GM19468 (cell line): ENCODE data around the gene PANX1.

Experiments used
- ATAC-seq: cut with Tn5 transposase; IDR thresholded peaks from one replicate; pipeline ENCODE4 v1.9.1; 2021; ENCODE audit warnings: mild to moderate bottlenecking, moderate library complexity, moderate number of reproducible peaks; ENCODE audit not compliant: unreplicated experiment; ENCODE audit errors: extremely low read depth

PANX1 gene

DNA sequence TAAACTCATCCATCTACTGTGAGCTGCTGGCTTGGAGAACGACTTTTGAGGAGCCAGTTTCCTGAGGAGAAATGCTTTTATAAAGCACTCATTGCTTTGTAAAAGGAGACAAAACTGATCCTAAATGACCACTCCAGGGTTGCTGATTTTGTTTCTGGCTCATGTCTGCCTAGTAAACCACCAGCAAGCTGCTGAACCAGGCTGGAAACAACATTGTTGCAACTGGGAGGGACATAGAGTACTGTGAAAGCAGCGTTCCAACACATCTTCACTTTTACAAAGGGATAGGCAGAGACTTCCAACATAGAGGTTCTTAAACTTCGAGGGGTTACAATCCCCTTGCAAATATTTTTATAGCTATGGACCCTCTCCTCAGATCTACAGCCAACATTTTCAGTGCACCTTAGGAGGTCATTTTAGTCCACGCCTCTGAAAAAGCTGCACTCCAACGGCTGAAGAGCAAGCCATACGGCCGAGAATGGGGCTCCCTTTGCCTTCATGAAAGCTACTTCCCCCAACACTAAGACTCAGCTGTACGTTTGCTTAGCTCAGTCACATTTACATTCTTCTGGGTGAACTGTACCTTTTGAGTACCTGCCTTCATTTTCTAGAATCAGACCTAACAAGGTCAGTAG, 54.7 kb downstream of the PANX1 start:
- no peak for ATAC-seq

DNA sequence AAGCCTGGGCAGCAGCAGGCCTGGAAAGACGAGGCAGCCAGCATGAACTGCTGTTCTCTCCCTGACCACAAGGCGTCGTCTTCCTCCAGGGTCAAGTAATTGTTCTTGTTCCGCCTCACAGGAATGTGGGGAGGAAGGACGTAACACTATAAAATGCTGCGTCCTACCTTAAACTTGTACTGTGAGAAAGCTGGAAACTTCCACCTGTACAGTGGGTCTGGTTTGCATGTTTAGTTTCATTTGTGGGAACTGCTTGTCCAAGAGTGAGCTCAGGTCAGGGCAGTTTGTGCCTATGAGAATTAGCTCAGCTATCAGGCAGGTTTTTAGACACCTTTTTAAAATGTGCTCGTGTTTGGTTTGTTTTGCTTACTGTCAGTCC, 55.2 kb downstream of the PANX1 start:
- peak; percentile 17 for ATAC-seq

DNA sequence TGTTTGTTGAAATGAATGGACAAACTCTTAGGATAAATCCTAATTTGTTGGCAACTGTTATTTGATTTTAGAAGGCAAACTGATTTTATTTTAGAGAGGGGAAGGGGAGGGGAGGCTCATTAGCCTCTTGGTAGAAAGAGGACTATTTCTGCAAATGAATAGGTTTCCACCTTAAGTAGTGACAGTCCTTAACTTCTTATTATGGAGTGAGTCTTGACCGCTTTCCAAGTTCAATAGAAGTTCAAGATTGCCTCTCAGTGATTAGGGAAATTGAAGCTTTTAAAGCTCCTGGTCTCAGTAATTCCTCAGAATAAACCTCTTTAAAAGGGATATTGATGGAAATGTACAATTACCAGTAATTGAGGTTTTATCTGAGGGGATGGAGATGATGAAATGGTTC, 55.7 kb downstream of the PANX1 start:
- no peak for ATAC-seq

- no peak for ATAC-seq
These were observed 56.2 kb downstream of the PANX1 start for GRCh38 chr11:94184846-94185245.

DNA sequence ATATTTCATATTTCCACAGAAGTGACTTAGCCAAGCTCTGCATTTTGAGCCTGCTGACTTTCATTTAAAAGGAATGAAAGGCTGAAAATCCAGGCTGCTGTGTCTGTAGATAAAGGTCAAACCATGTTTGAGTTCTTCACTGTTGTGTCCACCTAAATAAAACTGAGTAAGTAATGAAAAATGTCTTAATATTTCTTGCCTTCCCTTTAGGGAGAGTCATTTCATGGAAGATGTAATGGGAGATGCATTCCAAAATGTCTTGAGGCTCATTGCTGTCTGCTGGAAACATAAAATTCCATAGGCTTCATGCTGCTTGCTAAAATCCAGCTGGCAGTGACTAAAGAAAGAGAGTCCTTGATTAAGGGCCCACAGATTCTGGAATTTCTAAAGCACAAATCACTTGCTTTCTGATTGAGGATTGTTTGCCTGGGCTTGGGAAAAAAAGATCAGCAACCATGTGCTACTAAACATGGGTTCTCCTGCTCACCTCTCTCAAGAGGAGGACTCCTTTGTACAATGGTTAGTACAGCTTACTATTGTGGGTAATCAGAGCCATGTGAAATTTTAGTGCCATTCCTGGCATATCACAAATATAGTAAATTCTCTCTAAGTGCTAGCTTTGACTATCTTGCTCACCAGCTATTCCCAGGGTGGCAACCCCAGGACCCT, 56.9 kb downstream of the PANX1 start:
- no peak for ATAC-seq

DNA sequence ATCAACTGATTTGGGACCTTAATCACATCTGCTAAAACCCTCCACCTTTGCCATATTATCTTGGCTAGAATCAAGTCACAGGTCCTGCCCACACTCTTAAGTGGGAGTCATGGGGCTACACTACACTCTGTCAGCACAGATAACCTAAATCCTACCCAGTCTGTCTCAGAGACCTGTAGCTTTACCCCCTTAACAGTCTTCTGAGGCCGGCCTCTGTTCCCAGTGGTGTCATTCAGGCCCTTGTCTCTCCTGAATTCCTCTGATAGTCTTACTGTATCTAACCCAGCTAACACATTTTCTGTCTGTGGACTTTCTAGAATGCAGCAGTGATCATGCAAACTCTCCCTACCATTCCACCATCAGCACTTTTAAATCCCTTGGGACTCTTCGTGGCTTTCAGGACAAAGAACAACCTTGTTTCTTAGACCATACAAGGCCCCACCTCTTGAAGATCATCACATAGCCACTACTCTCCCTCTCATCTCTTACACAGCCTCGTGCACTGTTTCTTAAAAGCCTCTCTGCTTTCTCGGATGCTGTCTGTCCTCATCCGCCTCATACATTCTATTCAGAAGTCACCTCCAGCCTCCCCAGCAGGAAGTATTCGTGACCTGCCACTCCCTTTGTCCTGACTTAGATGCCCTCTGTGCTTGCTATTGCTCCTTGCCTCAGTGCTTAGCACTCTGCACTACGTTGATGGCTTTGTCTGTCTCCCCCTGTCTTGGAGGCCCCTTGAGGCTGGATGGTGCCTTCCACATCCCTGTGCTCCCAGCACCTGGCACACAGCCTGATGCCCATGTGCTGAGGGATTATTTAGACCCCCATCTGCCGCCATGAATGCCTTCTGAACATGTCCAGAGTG, 57.9 kb downstream of the PANX1 start:
- no peak for ATAC-seq

- ATAC-seq = no peak
These were observed 64.6 kb downstream of the PANX1 start for GRCh38 chr11:94193288-94193687.

GRCh38 chr11:94194712-94195111, 66.1 kb downstream of the PANX1 start:
- no peak for ATAC-seq

DNA sequence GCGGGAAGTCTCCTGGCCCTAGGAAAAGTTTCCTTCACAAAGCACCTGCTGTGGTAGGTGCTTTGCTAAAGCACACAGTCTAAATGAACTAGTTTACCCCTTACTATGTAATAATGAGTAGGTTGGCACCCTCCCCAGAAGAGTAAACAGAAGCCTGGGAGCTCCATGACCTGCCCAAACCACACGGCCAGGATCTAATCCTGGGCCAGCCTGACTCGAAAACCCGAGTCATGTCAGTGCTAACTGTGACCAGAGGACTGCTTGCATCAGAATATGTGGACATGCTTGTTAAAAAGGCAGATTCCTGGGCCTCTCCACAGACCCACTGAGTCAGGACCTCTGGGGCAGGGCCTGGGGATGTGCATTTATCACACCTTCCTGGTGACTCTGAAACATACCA, 67.7 kb downstream of the PANX1 start:
- no peak for ATAC-seq

DNA sequence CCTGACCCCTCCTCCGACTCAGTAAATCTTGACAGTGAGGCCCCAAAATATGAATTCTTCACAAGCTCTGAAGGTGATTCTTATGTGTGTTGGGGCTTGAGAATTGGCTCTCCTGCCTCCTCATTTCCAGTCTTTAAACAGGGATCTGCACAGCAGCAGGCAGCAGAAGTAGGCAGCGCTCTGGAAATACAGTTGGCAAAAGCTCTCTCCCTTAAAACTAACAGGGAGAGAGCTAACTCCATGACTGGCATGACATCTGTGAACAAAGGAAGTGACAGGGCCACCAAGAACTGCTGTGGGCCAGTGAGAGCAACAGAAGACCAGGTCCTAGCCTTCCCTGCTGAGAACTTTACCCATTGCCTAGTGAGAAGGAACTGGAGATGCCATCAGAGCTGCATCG, 70.1 kb downstream of the PANX1 start:
- ATAC-seq = no peak

DNA sequence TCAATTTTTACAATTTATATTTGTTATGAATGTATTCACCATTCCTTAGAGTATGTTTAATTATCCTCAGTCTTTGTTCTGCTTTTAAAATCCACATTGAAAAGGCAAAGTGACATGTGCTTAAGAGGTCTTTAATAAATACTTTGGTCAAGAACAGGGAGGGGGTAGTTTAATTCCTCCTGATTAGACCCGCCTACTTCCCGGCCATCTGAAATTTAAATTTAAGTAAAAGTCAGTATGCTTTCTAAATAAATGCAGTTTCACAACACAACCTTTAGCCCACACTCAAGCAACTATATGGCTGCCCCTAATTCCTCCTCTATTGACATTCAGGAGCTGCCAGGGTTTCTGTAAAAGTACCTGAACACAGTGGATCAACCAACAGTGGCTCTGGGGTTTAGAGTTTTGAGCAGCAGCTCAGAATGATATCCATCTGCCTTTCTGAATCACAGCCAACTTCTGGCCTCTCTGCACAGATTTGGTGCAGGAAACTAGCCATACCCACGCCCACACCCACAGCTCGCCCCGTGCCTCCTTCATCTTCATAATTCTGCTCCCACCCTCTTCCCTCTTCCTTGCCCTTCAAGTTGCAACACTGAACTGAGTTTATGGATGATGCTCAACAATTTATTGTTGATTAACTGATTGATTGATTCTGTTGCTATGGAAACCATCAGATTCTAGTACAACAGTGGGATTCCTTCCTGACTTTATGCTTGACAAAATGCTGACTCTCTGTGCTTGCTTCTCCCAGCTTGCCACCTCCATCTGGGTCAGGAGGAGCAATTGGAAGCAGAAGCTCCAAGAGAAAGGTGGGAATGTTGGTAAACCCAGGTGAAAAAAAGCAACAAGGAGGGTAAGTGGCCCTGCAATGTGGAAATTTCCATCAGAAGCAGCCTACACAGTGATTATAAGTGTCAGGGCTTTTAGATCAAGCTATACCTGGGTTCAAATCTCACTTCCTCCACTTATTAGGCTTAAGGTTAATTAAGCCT, 70.8 kb downstream of the PANX1 start:
- ATAC-seq = no peak

- no peak for ATAC-seq
These were observed 72.4 kb downstream of the PANX1 start for GRCh38 chr11:94201004-94201465.

DNA sequence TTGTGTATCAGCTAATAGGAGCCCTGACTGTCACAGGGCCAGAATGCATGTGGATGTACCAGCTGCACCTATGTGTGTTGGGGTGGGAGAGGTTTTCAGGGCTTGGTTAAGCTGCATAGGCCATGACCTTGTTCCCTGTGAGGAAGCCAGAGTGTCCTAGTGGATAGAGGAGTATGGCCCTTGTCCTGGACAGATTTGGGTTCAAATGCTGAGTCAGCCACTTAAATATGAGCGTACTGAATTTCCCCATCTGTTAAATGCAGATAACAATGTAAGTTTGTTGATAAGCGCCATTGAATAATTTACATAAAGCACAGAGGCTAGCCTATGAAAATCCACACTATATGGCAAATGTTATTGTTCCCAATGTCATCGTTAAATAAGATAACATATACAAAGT, 74.4 kb downstream of the PANX1 start:
- no peak for ATAC-seq

DNA sequence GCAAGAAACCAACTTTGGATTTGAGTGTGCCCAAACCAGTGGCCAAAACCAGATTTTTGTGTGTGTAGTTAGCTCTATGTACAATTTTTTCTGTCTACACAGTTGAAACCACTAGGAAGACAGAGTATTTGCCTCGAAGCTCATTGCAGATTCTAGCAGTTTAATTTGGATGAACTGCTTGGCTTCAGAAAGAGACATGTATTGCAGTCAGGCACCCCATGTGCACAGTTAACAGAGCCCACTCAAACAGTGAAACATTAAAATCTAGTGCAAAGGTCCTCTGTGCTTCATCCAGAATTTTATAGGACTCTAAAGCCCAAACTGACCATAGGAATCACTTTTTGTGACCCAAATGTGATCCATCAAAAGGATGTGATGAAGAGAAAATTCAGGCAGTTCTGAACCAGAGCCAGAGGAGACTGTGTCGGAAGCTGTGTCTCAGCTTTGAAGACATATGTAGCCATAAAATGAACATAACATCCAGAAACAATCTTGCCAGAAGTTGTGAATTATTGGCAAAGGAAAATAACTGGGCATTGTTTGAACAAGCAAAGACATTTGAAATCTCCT, 82.7 kb downstream of the PANX1 start:
- no peak for ATAC-seq

DNA sequence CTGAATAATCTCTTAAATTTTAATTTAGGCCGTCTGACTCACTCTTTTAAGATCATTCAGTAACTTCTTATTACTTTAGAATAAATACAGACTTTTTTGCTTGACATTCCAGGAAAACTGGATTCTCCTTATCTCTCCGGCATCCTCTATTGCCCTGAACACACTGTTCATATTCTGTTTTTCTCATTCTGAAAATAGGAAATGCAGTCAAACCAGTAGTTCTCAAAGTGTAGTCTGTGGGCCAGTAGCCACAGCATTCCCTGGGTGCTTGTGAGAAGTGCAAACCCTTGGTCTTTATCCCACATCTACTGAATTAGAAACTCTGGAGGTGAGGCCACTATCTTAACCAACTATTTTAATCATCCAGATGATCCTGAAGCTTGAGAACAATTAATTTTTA, 84.3 kb downstream of the PANX1 start:
- ATAC-seq = no peak

DNA sequence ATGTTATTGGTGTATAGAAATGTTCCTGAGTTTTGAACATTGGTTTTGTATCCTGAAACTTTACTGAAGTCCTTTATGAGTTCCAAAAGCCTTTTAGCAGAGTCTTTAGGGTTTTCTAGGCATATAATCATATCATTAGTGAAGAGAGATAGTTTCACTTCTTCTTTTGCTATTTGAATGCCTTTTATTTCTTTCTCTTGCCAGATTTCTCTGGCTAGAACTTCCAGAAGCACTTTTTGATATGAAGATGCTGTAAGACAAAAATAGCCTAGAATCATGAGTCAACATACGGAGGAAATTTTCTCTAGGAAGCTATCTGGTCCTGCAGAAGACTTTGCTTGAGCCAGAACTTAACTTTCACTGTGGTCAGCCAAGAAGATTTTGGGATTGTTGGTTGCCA, 89.1 kb downstream of the PANX1 start:
- no peak for ATAC-seq

DNA sequence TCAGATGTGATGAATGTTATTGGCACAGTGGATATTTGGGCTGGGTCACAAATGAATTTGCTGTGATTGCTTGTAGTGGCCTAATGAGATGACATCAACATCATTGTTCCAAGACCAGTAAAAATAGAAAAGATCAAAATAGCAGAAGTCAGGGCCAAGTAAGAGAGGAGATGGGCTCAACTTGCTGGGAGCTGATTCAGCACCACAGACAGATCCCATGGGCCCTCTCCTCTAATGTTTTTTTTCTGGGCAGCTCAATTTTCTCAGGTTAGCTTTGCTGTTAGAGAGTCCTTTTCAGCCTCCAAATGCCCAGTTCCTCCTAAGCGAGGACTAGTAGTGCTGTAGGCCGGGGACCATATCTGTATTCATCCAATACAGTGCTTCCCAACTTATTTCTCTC, 89.7 kb downstream of the PANX1 start:
- ATAC-seq = no peak

- no peak for ATAC-seq
These were observed 91.1 kb downstream of the PANX1 start for GRCh38 chr11:94219771-94220170.

DNA sequence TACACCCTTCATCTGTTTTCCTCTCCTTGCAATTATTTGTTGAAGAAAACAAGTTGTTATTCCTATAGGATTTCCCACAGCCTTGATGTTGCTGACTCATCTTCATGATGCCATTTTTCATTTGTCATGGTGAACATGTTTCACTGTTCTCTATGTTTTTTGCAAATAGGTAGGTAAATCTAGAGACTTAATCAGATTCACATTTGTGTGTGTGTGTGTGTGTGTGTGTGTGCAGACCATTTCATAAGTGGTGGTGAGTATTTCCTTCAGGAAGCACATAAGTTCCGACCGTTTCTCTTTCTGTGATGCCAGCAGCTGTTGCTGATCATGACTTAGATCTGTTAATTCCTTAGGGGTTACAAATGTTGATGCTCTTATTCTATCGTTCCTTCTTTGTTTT, 95.4 kb downstream of the PANX1 start:
- ATAC-seq = no peak
